Left lung (tissue), 10 donors: ENCODE data around the gene HNF4A. TPM values are rescaled to one million over a fixed set of nuclear protein-coding genes. Genes with fewer than 3 reads are reported as not detected.

Experiments used
- ATAC-seq: fragments of 200-7000 bp; cut with Tn5 transposase; one replicate; pipeline ENCODE4 v1.9.1; 2020; ENCODE audit warnings: moderate library complexity
- DNase-seq, 4 donors: peaks; one replicate each; pipeline ENCODE4 v3.0.0-alpha.2; 2013 to 2020
- H3K27ac ChIP-seq, 2 donors: fragments of 200-600 bp; sonication (generic) in 1 of 2; one replicate each; pipeline versions ENCODE4 v1.5.0 to v1.8.0; 2020 to 2021
- H3K27me3 ChIP-seq, 2 donors: fragments of 200-600 bp; sonication (generic) in 1 of 2; one replicate each; pipeline versions ENCODE4 v1.5.0 to v1.8.0; 2020 to 2021
- H3K36me3 ChIP-seq, 2 donors: fragments of 200-600 bp; sonication (generic) in 1 of 2; one replicate each; pipeline versions ENCODE4 v1.5.0 to v1.8.0; 2020 to 2021
- H3K4me1 ChIP-seq, 2 donors: fragments of 200-600 bp; one replicate each; pipeline ENCODE4 v1.8.0; 2021
- H3K4me3 ChIP-seq, 2 donors: fragments of 200-600 bp; sonication (generic) in 1 of 2; one replicate each; pipeline versions ENCODE4 v1.5.0 to v1.8.0; 2020 to 2021; ENCODE audit warnings: mild to moderate bottlenecking in 1 of 2
- H3K9me3 ChIP-seq, 2 donors: fragments of 200-600 bp; sonication (generic) in 1 of 2; one replicate each; pipeline versions ENCODE4 v1.5.0 to v1.8.0; 2020 to 2021
- CTCF ChIP-seq, 2 donors: fragments of 200-600 bp; sonication (generic) in 1 of 2; IDR thresholded peaks; one replicate each; pipeline versions ENCODE4 v1.5.0 to v1.8.0; 2021; ENCODE audit warnings: antibody characterized with exemption in 2 of 2
- intact Hi-C, 2 donors: fragments of 100-400 bp; cut with DNase I; formaldehyde crosslinking; loops; one replicate each; pipeline versions ENCODE4 v1.11.2 to v1.14.2; 2022
- polyA plus RNA-seq, 6 donors: library from polyadenylated mRNA; unstranded; fragments of 120-200 nt; gene quantifications; one replicate each; pipeline ENCODE4 v1.2.1, GENCODE V29; 2013; ENCODE audit not compliant: insufficient read length in 6 of 6
- total RNA-seq, 2 donors: library from RNA; stranded (reverse); fragmentation: NEBNext Ultra II Directional; extraction: Animal tissue kit (Norgen Biotek cat#: 25700); gene quantifications; one replicate each; pipeline ENCODE4 v1.2.1, GENCODE V29; 2021
- donor health status: DM: no; HTN: yes; CAD: no.
- donor health status: DM: no; HTN: no; CAD: no.

The HNF4A gene
- total and polyA plus RNA-seq, 8 donors = 0.21 to 3.5 (median 0.96) TPM

GRCh38 chr20:44427804-44428173 is 72.3 kb downstream of the HNF4A start:
- H3K4me3 ChIP-seq = no peak overlapping the region
- intact Hi-C loops = no loop called here
- no peak for TF ChIP-seq CTCF (IDR thresholded peaks at IDR 0.05)
- peaks cover 0 to 23% of the 10 kb centered on the region in 2 donors for H3K27me3 ChIP-seq
- ATAC-seq (no peak), DNase-seq (no peak)
- H3K27ac ChIP-seq = no peak overlapping the region
- H3K36me3 ChIP-seq = no peaks in the 10 kb centered on the region
- H3K4me1 ChIP-seq = no peaks in the 10 kb centered on the region
- no peaks in the 10 kb centered on the region for H3K9me3 ChIP-seq

- Histone ChIP-seq H3K27ac (no peak overlapping the region), H3K27me3 (peaks cover 0 to 30% of the 10 kb centered on the region in 2 donors), H3K9me3 (no peaks in the 10 kb centered on the region), H3K36me3 (no peaks in the 10 kb centered on the region), H3K4me3 (no peak overlapping the region), H3K4me1 (no peaks in the 10 kb centered on the region)
- no peak for TF ChIP-seq CTCF (IDR thresholded peaks at IDR 0.05)
- ATAC-seq = no peak
- intact Hi-C loops = no loop called here
- no peak for DNase-seq
Measured at GRCh38 chr20:44428174-44429016, 72.9 kb downstream of the HNF4A start.

- ATAC-seq = no peak
- no peaks in the 10 kb centered on the region for H3K4me1 ChIP-seq
- DNase-seq = no peak
- H3K27me3 ChIP-seq = peaks cover 0 to 33% of the 10 kb centered on the region in 2 donors
- no peak for TF ChIP-seq CTCF (IDR thresholded peaks at IDR 0.05)
- H3K9me3 ChIP-seq = no peaks in the 10 kb centered on the region
- no peak overlapping the region for H3K27ac ChIP-seq
- no peaks in the 10 kb centered on the region for H3K36me3 ChIP-seq
- intact Hi-C loops = no loop called here
- no peak overlapping the region for H3K4me3 ChIP-seq
Measured at GRCh38 chr20:44429017-44429339, 73.5 kb downstream of the HNF4A start.

GRCh38 chr20:44429419-44430269 is 74.1 kb downstream of the HNF4A start:
- no peak for DNase-seq
- intact Hi-C loops = no loop called here
- no peak overlapping the region for H3K4me3 ChIP-seq
- H3K27me3 ChIP-seq = peaks cover 0 to 32% of the 10 kb centered on the region in 2 donors
- no peaks in the 10 kb centered on the region for H3K9me3 ChIP-seq
- ATAC-seq = no peak
- H3K4me1 ChIP-seq = no peaks in the 10 kb centered on the region
- no peak for TF ChIP-seq CTCF (IDR thresholded peaks at IDR 0.05)
- H3K27ac ChIP-seq = no peak overlapping the region
- H3K36me3 ChIP-seq = no peaks in the 10 kb centered on the region
